Activated T-cell treated with anti-CD3 and anti-CD28 coated beads, Interleukin-2, amount 50 U/mL, for 48 hours (primary cell): ENCODE measurements around the gene TOMM20L.
A peak's percentile ranks its signal among the peaks of the same experiment; 100 is the strongest.

Source experiments
- DNase-seq, 2 experiments: peaks; one replicate each; pipeline ENCODE4 v3.0.0-alpha.2; 2020

The TOMM20L gene

GRCh38 chr14:58427281-58428117 lies 31.8 kb downstream of the TOMM20L start, which contains the start of the genes KIAA0586 and TIMM9:
KIAA0586 (plus strand) TSS chr14:58427719; CDS start chr14:58428265, 546 bp downstream.
TIMM9 (minus strand) TSS chr14:58427531; CDS start chr14:58411945, 15,586 bp downstream.
- DNase-seq: peak; percentile 96

GRCh38 chr14:58428118-58428683 lies 32.5 kb downstream of the TOMM20L start:
- no peak for DNase-seq

- no peak for DNase-seq
Observed at GRCh38 chr14:58430156-58430555, 34.4 kb downstream of the TOMM20L start.

GRCh38 chr14:58439476-58439875 lies 43.7 kb downstream of the TOMM20L start:
- no peak for DNase-seq

GRCh38 chr14:58444627-58445026 lies 48.9 kb downstream of the TOMM20L start:
- DNase-seq: no peak

GRCh38 chr14:58455593-58456265 lies 60.0 kb downstream of the TOMM20L start:
- DNase-seq: no peak
